Sciatic nerve (tissue), 1 donor: ENCODE measurements around the gene UBR2. TPM values are rescaled to one million over a fixed set of nuclear protein-coding genes. Genes with fewer than 3 reads are reported as not detected.

Experiments
- total RNA-seq: library from RNA; stranded (reverse); fragmentation: NEBNext Ultra II Directional; extraction: Animal tissue kit (Norgen Biotek cat#: 25700); gene quantifications from one replicate; pipeline ENCODE4 v1.2.1, GENCODE V29; 2021
- donor health status: DM: no; HTN: no; CAD: no.

The UBR2 gene
- total RNA-seq, 1 donor from 2014 or later = 40.9 TPM

Other genes with a start within 250 kb of the UBR2 start
- gene TRERF1, start 112.1 kb upstream of the UBR2 start, total RNA-seq = 7.0 TPM
- gene PRPH2, start 158.6 kb downstream of the UBR2 start, total RNA-seq = 2.4 TPM
- gene TBCC, start 182.1 kb downstream of the UBR2 start, total RNA-seq = 12.7 TPM
- 27.7 TPM for gene BICRAL, start 218.0 kb downstream of the UBR2 start, total RNA-seq